Keratinocyte (primary cell): ENCODE measurements around the gene LY6G6F. TPM values are rescaled to one million over a fixed set of nuclear protein-coding genes. Genes with fewer than 3 reads are reported as not detected.
A peak's percentile ranks its signal among the peaks of the same experiment; 100 is the strongest.

Experiments
- DNase-seq: peaks from one replicate; pipeline ENCODE4 v3.0.0-alpha.2; 2011; ENCODE audit warnings: low read depth, missing footprints, low spot score
- FAIRE-seq: peaks from 2 replicates; lab custom pipeline; 2011; peaks lifted over from hg19 to GRCh38; lab: Jason Lieb, UNC
- H2AFZ ChIP-seq: 2 replicates; pipeline ENCODE4 v1.6.0; 2012; ENCODE audit warnings: low read length, control low read depth, inconsistent platforms; ENCODE audit not compliant: control insufficient read depth
- H3K27ac ChIP-seq: 2 replicates; pipeline ENCODE4 v1.5.1; 2011; ENCODE audit warnings: low read length; ENCODE audit not compliant: control insufficient read depth, insufficient read depth
- H3K27me3 ChIP-seq: 3 replicates; pipeline ENCODE4 v1.6.0; 2011; ENCODE audit warnings: low read length; ENCODE audit not compliant: control insufficient read depth, insufficient read depth; ENCODE audit errors: extremely low read depth
- H3K36me3 ChIP-seq, 2 experiments: 2 replicates in 1 of 2; 3 replicates in 1 of 2; pipeline ENCODE4 v1.5.1; 2011; ENCODE audit warnings: low read length in 2 of 2, mild to moderate bottlenecking in 1 of 2; ENCODE audit not compliant: control insufficient read depth in 2 of 2, insufficient read depth in 2 of 2; ENCODE audit errors: extremely low read depth in 1 of 2
- H3K4me1 ChIP-seq: 3 replicates; pipeline ENCODE4 v1.5.1; 2011; ENCODE audit warnings: low read length; ENCODE audit not compliant: control insufficient read depth, insufficient read depth; ENCODE audit errors: extremely low read depth
- H3K4me2 ChIP-seq: 3 replicates; pipeline ENCODE4 v1.6.0; 2011; ENCODE audit warnings: low read depth, low read length; ENCODE audit not compliant: control insufficient read depth, insufficient read depth; ENCODE audit errors: extremely low read depth
- H3K4me3 ChIP-seq, 3 experiments: fragments of 200-600 bp in 1 of 3; sonication (generic) in 1 of 3; 2 replicates in 2 of 3; 3 replicates in 1 of 3; pipeline ENCODE4 v1.5.1; 2011 to 2016; ENCODE audit warnings: low read length in 3 of 3, mild to moderate bottlenecking in 3 of 3, control low read depth in 2 of 3, inconsistent platforms in 1 of 3, low read depth in 1 of 3, mixed read lengths in 1 of 3, mixed run types in 1 of 3, moderate library complexity in 1 of 3; ENCODE audit not compliant: control insufficient read depth in 2 of 3, insufficient read depth in 2 of 3; ENCODE audit errors: extremely low read depth in 1 of 3
- H3K79me2 ChIP-seq: 2 replicates; pipeline ENCODE4 v1.6.0; 2012; ENCODE audit warnings: low read length; ENCODE audit not compliant: control insufficient read depth, insufficient read depth
- H3K9ac ChIP-seq: 3 replicates; pipeline ENCODE4 v1.6.0; 2011; ENCODE audit warnings: low read length; ENCODE audit not compliant: control insufficient read depth, insufficient read depth; ENCODE audit errors: extremely low read depth
- H3K9me1 ChIP-seq: 3 replicates; pipeline ENCODE4 v1.6.0; 2011; ENCODE audit warnings: low read length; ENCODE audit not compliant: control insufficient read depth, insufficient read depth; ENCODE audit errors: extremely low read depth
- H3K9me3 ChIP-seq: 2 replicates; pipeline ENCODE4 v1.5.1; 2012; ENCODE audit warnings: low read depth, low read length; ENCODE audit not compliant: control insufficient read depth
- H4K20me1 ChIP-seq: 3 replicates; pipeline ENCODE4 v1.6.0; 2011; ENCODE audit warnings: low read length; ENCODE audit not compliant: control insufficient read depth, insufficient read depth; ENCODE audit errors: extremely low read depth
- EZH2 ChIP-seq: IDR thresholded peaks from one replicate; pipeline ENCODE4 v1.6.1; 2012; ENCODE audit warnings: inconsistent platforms, mild to moderate bottlenecking, low read length, moderate library complexity
- dilution Hi-C: fragments of 300-500 bp; cut with MboI; formaldehyde crosslinking; loops from one replicate; pipeline ENCODE4 v1.7.0; 2020; ENCODE audit warnings: low sequenced_read_pairs; ENCODE audit not compliant: extremely low pct_ligation_motif_present
- polyA plus RNA-seq, 5 experiments: library from polyadenylated mRNA; depleted of rRNA in 3 of 5; stranded (reverse) in 3 of 5; stranded (forward) in 1 of 5; unstranded in 1 of 5; fragments of >200 nt; gene quantifications; 1 replicate in 1 of 5; 2 replicates in 3 of 5; 3 replicates in 1 of 5; pipeline versions ENCODE4 v1.2.1 to v1.2.3, GENCODE V29; 2011 to 2012; ENCODE audit warnings: missing spikeins in 2 of 5, low read depth in 1 of 5, low replicate concordance in 1 of 5
- TF ChIP-seq, protein P1 (sequence below), 3 experiments: IDR thresholded peaks in 1 of 3; conservative IDR thresholded peaks in 1 of 3; optimal IDR thresholded peaks in 1 of 3; 2 replicates in 2 of 3; 3 replicates in 1 of 3; pipeline versions ENCODE3 to v1.5.1; 2011; ENCODE audit warnings: low read length in 3 of 3, mild to moderate bottlenecking in 3 of 3, moderate library complexity in 2 of 3, control low read depth in 1 of 3, inconsistent platforms in 1 of 3; ENCODE audit not compliant: insufficient read depth in 2 of 3; ENCODE audit errors: extremely low read depth in 1 of 3

The LY6G6F gene
- polyA plus RNA-seq, 1 donor (not counting 4 experiments of a cell fraction or from before 2014, with no cell fraction given), result not detected

DNA sequence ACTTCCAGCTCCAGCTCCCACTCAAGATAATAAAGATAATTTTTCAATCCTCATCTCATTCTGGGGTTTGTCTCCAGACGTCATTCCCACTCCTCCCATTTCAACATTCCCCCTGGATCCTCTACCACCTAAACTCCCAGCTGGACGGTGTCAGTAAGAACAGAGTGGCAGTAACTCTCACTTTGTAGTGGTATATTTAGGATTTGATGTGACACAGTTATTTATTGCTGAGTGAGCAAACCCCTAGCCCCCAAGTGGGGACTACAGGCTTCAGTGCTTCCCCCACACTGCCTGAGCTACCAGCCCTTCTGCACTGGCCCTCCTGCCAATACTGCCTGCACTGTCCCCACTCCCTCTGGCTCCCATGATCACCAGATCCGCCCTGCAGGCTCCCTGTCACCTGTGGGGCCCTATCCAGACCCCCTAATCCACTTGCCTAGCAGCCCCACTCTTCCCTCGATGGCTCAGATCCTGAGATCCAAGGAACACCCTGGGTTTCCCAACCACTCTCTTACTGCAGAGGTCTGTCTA lies 48.4 kb upstream of the LY6G6F start:
- Histone ChIP-seq H3K9me1 (no peaks in the 10 kb centered on the region), H3K4me3 (no peak overlapping the region), H3K27me3 (no peaks in the 10 kb centered on the region), H4K20me1 (no peaks in the 10 kb centered on the region), H3K9ac (no peak overlapping the region), H3K4me1 (peaks cover 27% of the 10 kb centered on the region), H3K79me2 (peaks cover 34% of the 10 kb centered on the region), H2AFZ (no peak overlapping the region), H3K36me3 (peaks cover 8 to 10% of the 10 kb centered on the region in 2 experiments), H3K27ac (no peak overlapping the region), H3K4me2 (peak overlapping the region; percentile 96), H3K9me3 (no peaks in the 10 kb centered on the region)
- no peak for FAIRE-seq
- DNase-seq, result no peak
- TF ChIP-seq EZH2, result no peak
- TF ChIP-seq, protein P1, sequence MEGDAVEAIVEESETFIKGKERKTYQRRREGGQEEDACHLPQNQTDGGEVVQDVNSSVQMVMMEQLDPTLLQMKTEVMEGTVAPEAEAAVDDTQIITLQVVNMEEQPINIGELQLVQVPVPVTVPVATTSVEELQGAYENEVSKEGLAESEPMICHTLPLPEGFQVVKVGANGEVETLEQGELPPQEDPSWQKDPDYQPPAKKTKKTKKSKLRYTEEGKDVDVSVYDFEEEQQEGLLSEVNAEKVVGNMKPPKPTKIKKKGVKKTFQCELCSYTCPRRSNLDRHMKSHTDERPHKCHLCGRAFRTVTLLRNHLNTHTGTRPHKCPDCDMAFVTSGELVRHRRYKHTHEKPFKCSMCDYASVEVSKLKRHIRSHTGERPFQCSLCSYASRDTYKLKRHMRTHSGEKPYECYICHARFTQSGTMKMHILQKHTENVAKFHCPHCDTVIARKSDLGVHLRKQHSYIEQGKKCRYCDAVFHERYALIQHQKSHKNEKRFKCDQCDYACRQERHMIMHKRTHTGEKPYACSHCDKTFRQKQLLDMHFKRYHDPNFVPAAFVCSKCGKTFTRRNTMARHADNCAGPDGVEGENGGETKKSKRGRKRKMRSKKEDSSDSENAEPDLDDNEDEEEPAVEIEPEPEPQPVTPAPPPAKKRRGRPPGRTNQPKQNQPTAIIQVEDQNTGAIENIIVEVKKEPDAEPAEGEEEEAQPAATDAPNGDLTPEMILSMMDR (optimal IDR thresholded peaks at IDR 0.05 in 1 of 3, IDR thresholded peaks at IDR 0.05 in 1 of 3, conservative IDR thresholded peaks at IDR 0.05 in 1 of 3; ENCODE audit: extremely low read depth in 1 of 3, insufficient read depth in 2 of 3, low read length in 3 of 3), result no peak
- dilution Hi-C loops, result no loop called here

DNA sequence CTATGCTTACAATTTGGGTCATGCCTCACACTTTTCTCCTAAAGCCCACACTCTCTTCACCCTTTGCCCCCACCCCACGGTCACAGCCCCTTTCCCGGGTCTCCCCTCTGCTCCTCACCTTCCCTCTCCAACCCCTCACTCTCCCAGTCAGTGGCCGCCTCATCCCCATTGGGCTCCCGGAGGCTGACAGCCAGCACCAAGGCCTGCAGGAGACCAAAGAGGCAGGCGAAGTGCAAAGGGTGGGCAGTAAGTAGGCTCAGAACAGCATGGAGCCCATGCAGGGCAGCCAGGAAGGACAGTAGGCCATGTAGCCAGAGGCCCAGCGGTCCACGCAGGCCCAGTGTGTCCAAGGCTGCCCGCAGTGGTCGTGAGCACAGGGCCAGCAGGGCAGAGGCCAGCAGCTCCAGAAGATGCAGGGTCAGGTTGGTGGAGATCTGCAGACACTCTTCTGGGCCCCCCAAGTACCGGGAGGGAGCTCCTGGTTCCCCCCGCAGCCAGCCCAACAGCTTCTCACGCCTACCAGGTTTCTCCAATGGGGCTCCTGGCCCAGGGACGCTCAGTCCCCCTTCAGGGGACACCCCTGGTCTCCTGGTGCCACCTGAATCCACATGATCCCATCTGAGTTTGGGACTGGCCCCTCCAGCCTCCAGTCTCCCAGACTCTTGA lies 47.5 kb upstream of the LY6G6F start:
- Histone ChIP-seq H3K4me3 (peak overlapping the region; percentile 46 to 97 (median 89)), H3K79me2 (peaks cover 31% of the 10 kb centered on the region), H3K9ac (peak overlapping the region; percentile 75), H3K27me3 (no peaks in the 10 kb centered on the region), H3K4me1 (peaks cover 36% of the 10 kb centered on the region), H3K9me1 (no peaks in the 10 kb centered on the region), H3K27ac (peak overlapping the region; percentile 77), H3K36me3 (peaks cover 8 to 10% of the 10 kb centered on the region in 2 experiments), H3K4me2 (peak overlapping the region; percentile 96), H2AFZ (no peak overlapping the region), H3K9me3 (no peaks in the 10 kb centered on the region), H4K20me1 (no peaks in the 10 kb centered on the region)
- dilution Hi-C loops, result no loop called here
- FAIRE-seq (no peak), DNase-seq (no peak)
- TF ChIP-seq, protein P1 (optimal IDR thresholded peaks at IDR 0.05 in 1 of 3, IDR thresholded peaks at IDR 0.05 in 1 of 3, conservative IDR thresholded peaks at IDR 0.05 in 1 of 3; ENCODE audit: extremely low read depth in 1 of 3, insufficient read depth in 2 of 3, low read length in 3 of 3), result no peak
- no peak for TF ChIP-seq EZH2
